GM18520 (cell line): ENCODE data around the gene VPREB1.
"Not testable (repeated sequence)": the region's sequence is repeated elsewhere in the genome, so short reads cannot be mapped to it uniquely, and the experiment has no call there.

ENCODE experiments used
- ATAC-seq: cut with Tn5 transposase; IDR thresholded peaks from one replicate; pipeline ENCODE4 v1.9.1; 2021; ENCODE audit not compliant: unreplicated experiment

VPREB1 gene

GRCh38 chr22:22213231-22213630, 31.4 kb upstream of the VPREB1 start:
- no peak for ATAC-seq

GRCh38 chr22:22214819-22215329, 29.7 kb upstream of the VPREB1 start:
- no peak for ATAC-seq

GRCh38 chr22:22215659-22216449, 28.7 kb upstream of the VPREB1 start:
- no peak for ATAC-seq

- no peak for ATAC-seq
These were observed 28.1 kb upstream of the VPREB1 start for GRCh38 chr22:22216450-22216959.

GRCh38 chr22:22218302-22218701, 26.3 kb upstream of the VPREB1 start:
- ATAC-seq: no peak

GRCh38 chr22:22219140-22219996, 25.2 kb upstream of the VPREB1 start:
- no peak for ATAC-seq

GRCh38 chr22:22221043-22221442, 23.5 kb upstream of the VPREB1 start:
- ATAC-seq: not testable (repeated sequence)

GRCh38 chr22:22226448-22227187, 18.0 kb upstream of the VPREB1 start:
- ATAC-seq: no peak

- no peak for ATAC-seq
These were observed 16.2 kb upstream of the VPREB1 start for GRCh38 chr22:22228421-22228820.

GRCh38 chr22:22228921-22229320, 15.7 kb upstream of the VPREB1 start:
- no peak for ATAC-seq

- ATAC-seq: no peak
These were observed 14.7 kb upstream of the VPREB1 start for GRCh38 chr22:22229683-22230420.

- no peak for ATAC-seq
These were observed 14.1 kb upstream of the VPREB1 start for GRCh38 chr22:22230438-22230837.

GRCh38 chr22:22233081-22233480, 11.5 kb upstream of the VPREB1 start:
- no peak for ATAC-seq

- no peak for ATAC-seq
These were observed 9.0 kb upstream of the VPREB1 start for GRCh38 chr22:22235558-22235957.

- ATAC-seq: no peak
These were observed 7.1 kb upstream of the VPREB1 start for GRCh38 chr22:22237521-22237920.

- no peak for ATAC-seq
These were observed 5.2 kb upstream of the VPREB1 start for GRCh38 chr22:22239311-22239939.

- ATAC-seq: no peak
These were observed 3.1 kb upstream of the VPREB1 start for GRCh38 chr22:22241554-22241898.

- ATAC-seq: no peak
These were observed 2.1 kb upstream of the VPREB1 start for GRCh38 chr22:22242488-22242887.

- ATAC-seq: no peak
These were observed 1.4 kb upstream of the VPREB1 start for GRCh38 chr22:22243033-22243680.
